ENCODE data around the gene DUSP8. TPM values are rescaled to one million over a fixed set of nuclear protein-coding genes. Genes with fewer than 3 reads are reported as not detected.

The DUSP8 gene
- total RNA-seq, 1 donor from 2014 or later, result 0.86 TPM

Other genes starting within 250 kb of the DUSP8 start
- 0.84 and 0.97 TPM in 2 replicates for gene BRSK2, start 182.3 kb downstream of the DUSP8 start, total RNA-seq
- gene MOB2, start 85.5 kb downstream of the DUSP8 start, total RNA-seq, result 22.4 and 23.5 TPM in 2 replicates
- gene KRTAP5-1, start 13.0 kb upstream of the DUSP8 start, total RNA-seq, result not detected in 2 replicates
- gene KRTAP5-2, start 26.0 kb upstream of the DUSP8 start, total RNA-seq, result not detected in 2 replicates
- not detected in 2 replicates for gene KRTAP5-3, start 36.2 kb upstream of the DUSP8 start, total RNA-seq
- gene KRTAP5-4, start 49.9 kb upstream of the DUSP8 start, total RNA-seq, result not detected in 2 replicates
- not detected in 2 replicates for gene KRTAP5-5, start 57.5 kb upstream of the DUSP8 start, total RNA-seq
- not detected in 2 replicates for gene KRTAP5-6, start 124.9 kb upstream of the DUSP8 start, total RNA-seq
- 0.12 and 0.14 TPM in 2 replicates for gene IFITM10, start 178.3 kb upstream of the DUSP8 start, total RNA-seq
- gene CTSD, start 191.7 kb upstream of the DUSP8 start, total RNA-seq, result 59.8 and 66.1 TPM in 2 replicates

Measured in activated CD4-positive, alpha-beta T cell treated with anti-CD3 and anti-CD28 coated beads, Interleukin-2, amount 10 ng/mL, durations not matched to agents 24 days and 14 days (primary cell).